Measurements from ENCODE around the gene ANKIB1.

- no peak for TF ChIP-seq YY1 (IDR thresholded peaks at IDR 0.05)
- TF ChIP-seq CTCF (IDR thresholded peaks at IDR 0.05; ENCODE audit: low read depth, low read length, missing input control), result no peak
- no peak for TF ChIP-seq MAX (IDR thresholded peaks at IDR 0.05)
- no peak for TF ChIP-seq RAD21 (IDR thresholded peaks at IDR 0.05)
- no peak for TF ChIP-seq REST (IDR thresholded peaks at IDR 0.05)
- TF ChIP-seq SP1 (IDR thresholded peaks at IDR 0.05), result no peak
- no peak for TF ChIP-seq RXRA (IDR thresholded peaks at IDR 0.05)
- TF ChIP-seq ZBTB33 (IDR thresholded peaks at IDR 0.05), result no peak
Observed at GRCh38 chr7:92268921-92269320, 23.1 kb downstream of the ANKIB1 start.
